HG03575 (cell line): ENCODE data around the gene EDEM3.
A peak's percentile ranks its signal among the peaks of the same experiment; 100 is the strongest.
"Not testable (repeated sequence)": the region's sequence is repeated elsewhere in the genome, so short reads cannot be mapped to it uniquely, and the experiment has no call there.

ENCODE experiments used
- ATAC-seq: cut with Tn5 transposase; IDR thresholded peaks from one replicate; pipeline ENCODE4 v1.9.1; 2021; ENCODE audit not compliant: unreplicated experiment, insufficient number of reproducible peaks, low FRiP score; ENCODE audit errors: extremely low read depth

Gene EDEM3

GRCh38 chr1:184691719-184692324 is 62.8 kb downstream of the EDEM3 start:
- ATAC-seq: no peak

GRCh38 chr1:184686540-184686939 is 68.1 kb downstream of the EDEM3 start:
- ATAC-seq: no peak

- peak; percentile 73 for ATAC-seq
Observed at GRCh38 chr1:184685116-184685515, 69.5 kb downstream of the EDEM3 start.

GRCh38 chr1:184684285-184685074 is 70.2 kb downstream of the EDEM3 start:
- ATAC-seq: no peak

GRCh38 chr1:184682956-184683355 is 71.7 kb downstream of the EDEM3 start:
- ATAC-seq: no peak

- not testable (repeated sequence) for ATAC-seq
Observed at GRCh38 chr1:184680611-184681225, 73.9 kb downstream of the EDEM3 start.

- ATAC-seq: not testable (repeated sequence)
Observed at GRCh38 chr1:184679472-184679871, 75.2 kb downstream of the EDEM3 start.

- ATAC-seq: no peak
Observed at GRCh38 chr1:184677344-184677743, 77.3 kb downstream of the EDEM3 start.

GRCh38 chr1:184673305-184673704 is 81.4 kb downstream of the EDEM3 start:
- no peak for ATAC-seq

GRCh38 chr1:184672013-184672726 is 82.5 kb downstream of the EDEM3 start:
- no peak for ATAC-seq

- no peak for ATAC-seq
Observed at GRCh38 chr1:184669391-184669790, 85.3 kb downstream of the EDEM3 start.

GRCh38 chr1:184665360-184665759 is 89.3 kb downstream of the EDEM3 start:
- ATAC-seq: no peak

GRCh38 chr1:184664661-184665060 is 90.0 kb downstream of the EDEM3 start:
- ATAC-seq: no peak

- ATAC-seq: no peak
Observed at GRCh38 chr1:184664042-184664660, 90.5 kb downstream of the EDEM3 start.

GRCh38 chr1:184661801-184662200 is 92.9 kb downstream of the EDEM3 start:
- no peak for ATAC-seq

- ATAC-seq: no peak
Observed at GRCh38 chr1:184660462-184661191, 94.0 kb downstream of the EDEM3 start.

GRCh38 chr1:184658055-184658454 is 96.6 kb downstream of the EDEM3 start:
- ATAC-seq: no peak

- ATAC-seq: no peak
Observed at GRCh38 chr1:184656221-184656620, 98.4 kb downstream of the EDEM3 start.

GRCh38 chr1:184655185-184655584 is 99.5 kb downstream of the EDEM3 start:
- no peak for ATAC-seq
